GM20000 (cell line): ENCODE measurements around the gene ZNF532.

ENCODE experiments used
- DNase-seq: peaks from one replicate; pipeline ENCODE4 v3.0.0; 2012; ENCODE audit warnings: low spot score
- CTCF ChIP-seq: IDR thresholded peaks from 2 replicates; pipeline ENCODE4 v1.5.1; 2012; ENCODE audit warnings: mild to moderate bottlenecking, control low read depth; ENCODE audit errors: extremely low read depth, missing control alignments

ZNF532 gene

GRCh38 chr18:58903533-58903932 lies 38.9 kb downstream of the ZNF532 start:
- no peak for TF ChIP-seq CTCF

GRCh38 chr18:58905777-58906428 lies 41.2 kb downstream of the ZNF532 start:
- TF ChIP-seq CTCF = no peak
- DNase-seq = no peak

More at GRCh38 chr18:58903533-58903932, 38.9 kb downstream of the ZNF532 start:
- no peak for DNase-seq

GRCh38 chr18:58908006-58908405 lies 43.3 kb downstream of the ZNF532 start:
- TF ChIP-seq CTCF = no peak
- DNase-seq = no peak

GRCh38 chr18:58909521-58909920 lies 44.8 kb downstream of the ZNF532 start:
- TF ChIP-seq CTCF = no peak
- DNase-seq = no peak

GRCh38 chr18:58911241-58911640 lies 46.6 kb downstream of the ZNF532 start:
- no peak for DNase-seq
- TF ChIP-seq CTCF = no peak

- no peak for TF ChIP-seq CTCF
- peak; percentile 41 for DNase-seq
Observed at GRCh38 chr18:58911766-58912165, 47.1 kb downstream of the ZNF532 start.

GRCh38 chr18:58915006-58915799 lies 50.5 kb downstream of the ZNF532 start:
- no peak for TF ChIP-seq CTCF
- no peak for DNase-seq
